Measurements from ENCODE around the gene PDGFRA. TPM values are rescaled to one million over a fixed set of nuclear protein-coding genes. Genes with fewer than 3 reads are reported as not detected.

Gene PDGFRA
- total RNA-seq, 1 donor from 2014 or later = 2.1 TPM

- TF ChIP-seq CTCF (conservative IDR thresholded peaks at IDR 0.05) = no peak
- Mint-ChIP-seq H3K27me3 (ENCODE audit: low read depth) (peaks cover 99% of the 10 kb centered on the region), H3K36me3 (ENCODE audit: low read depth) (no peaks in the 10 kb centered on the region), H3K9me3 (no peaks in the 10 kb centered on the region), H3K4me1 (peaks cover 42% of the 10 kb centered on the region), H3K4me3 (peak overlapping the region; percentile 88), H3K27ac (ENCODE audit: unreplicated experiment) (no peak overlapping the region)
- DNase-seq (ENCODE audit: low read depth, low spot score) = no peak
These were observed 547 bp upstream of the PDGFRA start for GRCh38 chr4:54228546-54228945.

GRCh38 chr4:54229631-54230483 lies 764 bp downstream of the PDGFRA start:
- no peak overlapping the region for H3K27ac Mint-ChIP-seq (ENCODE audit: unreplicated experiment)
- H3K9me3 Mint-ChIP-seq = no peaks in the 10 kb centered on the region
- DNase-seq (ENCODE audit: low read depth, low spot score) = no peak
- H3K27me3 Mint-ChIP-seq (ENCODE audit: low read depth) = peaks cover 100% of the 10 kb centered on the region
- H3K4me3 Mint-ChIP-seq = peak overlapping the region; percentile 88
- H3K4me1 Mint-ChIP-seq = peaks cover 51% of the 10 kb centered on the region
- no peaks in the 10 kb centered on the region for H3K36me3 Mint-ChIP-seq (ENCODE audit: low read depth)
- no peak for TF ChIP-seq CTCF (conservative IDR thresholded peaks at IDR 0.05)

- DNase-seq (ENCODE audit: low read depth, low spot score) = no peak
- H3K36me3 Mint-ChIP-seq (ENCODE audit: low read depth) = no peaks in the 10 kb centered on the region
- H3K4me1 Mint-ChIP-seq = peaks cover 46% of the 10 kb centered on the region
- no peak for TF ChIP-seq CTCF (conservative IDR thresholded peaks at IDR 0.05)
- no peak overlapping the region for H3K27ac Mint-ChIP-seq (ENCODE audit: unreplicated experiment)
- peak overlapping the region; percentile 82 for H3K4me3 Mint-ChIP-seq
- H3K9me3 Mint-ChIP-seq = no peaks in the 10 kb centered on the region
- peaks cover 100% of the 10 kb centered on the region for H3K27me3 Mint-ChIP-seq (ENCODE audit: low read depth)
These were observed 1.7 kb downstream of the PDGFRA start for GRCh38 chr4:54230484-54231418.

GRCh38 chr4:54231419-54231767 lies 2.3 kb downstream of the PDGFRA start:
- no peak for TF ChIP-seq CTCF (conservative IDR thresholded peaks at IDR 0.05)
- peak overlapping the region; percentile 87 for H3K4me3 Mint-ChIP-seq
- H3K27me3 Mint-ChIP-seq (ENCODE audit: low read depth) = peaks cover 100% of the 10 kb centered on the region
- H3K36me3 Mint-ChIP-seq (ENCODE audit: low read depth) = no peaks in the 10 kb centered on the region
- DNase-seq (ENCODE audit: low read depth, low spot score) = no peak
- H3K9me3 Mint-ChIP-seq = no peaks in the 10 kb centered on the region
- no peak overlapping the region for H3K27ac Mint-ChIP-seq (ENCODE audit: unreplicated experiment)
- peaks cover 40% of the 10 kb centered on the region for H3K4me1 Mint-ChIP-seq

- no peak for TF ChIP-seq CTCF (conservative IDR thresholded peaks at IDR 0.05)
- no peaks in the 10 kb centered on the region for H3K36me3 Mint-ChIP-seq (ENCODE audit: low read depth)
- no peak for DNase-seq (ENCODE audit: low read depth, low spot score)
- H3K27me3 Mint-ChIP-seq (ENCODE audit: low read depth) = peaks cover 98% of the 10 kb centered on the region
- H3K27ac Mint-ChIP-seq (ENCODE audit: unreplicated experiment) = no peak overlapping the region
- peak overlapping the region; percentile 87 for H3K4me3 Mint-ChIP-seq
- peaks cover 35% of the 10 kb centered on the region for H3K4me1 Mint-ChIP-seq
- H3K9me3 Mint-ChIP-seq = no peaks in the 10 kb centered on the region
These were observed 2.9 kb downstream of the PDGFRA start for GRCh38 chr4:54231768-54232688.
